K562 (cell line): Measurements from ENCODE around the gene NR3C2. TPM values are rescaled to one million over a fixed set of nuclear protein-coding genes. Genes with fewer than 3 reads are reported as not detected.

Experiments
- ATAC-seq: fragments of 200-7000 bp; cut with Tn5 transposase; 3 replicates; pipeline ENCODE4 v1.9.1; 2020; ENCODE audit warnings: moderate library complexity
- BruUV-seq: library from RNA; stranded (reverse); fragments of 400-500 nt; replicated peaks from 2 replicates; lab custom pipeline; 2021; lab: Mats Ljungman, UMichigan
- CTCF ChIA-PET: fragments of 300-600 bp; formaldehyde crosslinking; extraction: SDS; loops from one replicate; lab custom pipeline; 2021; ENCODE audit warnings: low intra/inter-chr PET ratio; lab: Yijun Ruan, JAX
- POLR2A ChIA-PET: fragments of 300-600, 350-650 bp; sonication (Branson Sonifier 250); formaldehyde crosslinking; extraction: SDS; loops from one replicate; lab custom pipeline; 2021; ENCODE audit warnings: antibody characterized with exemption, inconsistent platforms; lab: Yijun Ruan, JAX
- DNase-seq, 4 experiments: peaks; one replicate each; pipeline versions ENCODE4 v3.0.0 to v3.0.0-alpha.2; 2011 to 2018; ENCODE audit warnings: low spot score in 3 of 4, mixed read lengths in 3 of 4; ENCODE audit errors: extremely low read depth in 1 of 4
- FAIRE-seq: peaks from 2 replicates; lab custom pipeline; 2011; peaks lifted over from hg19 to GRCh38; lab: Jason Lieb, UNC
- H2AFZ ChIP-seq: 2 replicates; pipeline ENCODE4 v1.6.0; 2011; ENCODE audit warnings: low read depth, low read length, control low read depth, inconsistent platforms
- H3K27ac ChIP-seq: fragments of 200-600 bp; 3 replicates; pipeline ENCODE4 v1.8.0; 2011; ENCODE audit warnings: low read depth, mild to moderate bottlenecking, control low read depth, inconsistent platforms, low read length, moderate library complexity, mixed read lengths; ENCODE audit errors: extremely low read depth
- H3K27me3 ChIP-seq, 2 experiments: fragments of 300-600 bp in 1 of 2; 2 replicates in 1 of 2; 3 replicates in 1 of 2; pipeline versions ENCODE4 v1.6.0 to v1.8.0; 2011; ENCODE audit warnings: inconsistent platforms in 2 of 2, low read length in 2 of 2, mild to moderate bottlenecking in 1 of 2, mixed read lengths in 1 of 2, moderate library complexity in 1 of 2; ENCODE audit not compliant: control insufficient read depth in 2 of 2, insufficient read depth in 2 of 2
- H3K36me3 ChIP-seq: fragments of 300-600 bp; 3 replicates; pipeline ENCODE4 v1.8.0; 2011; ENCODE audit warnings: mild to moderate bottlenecking, low read length, inconsistent platforms; ENCODE audit not compliant: control insufficient read depth, insufficient read depth
- H3K4me1 ChIP-seq, 2 experiments: fragments of 200-600 bp in 1 of 2; replicated peaks in 1 of 2; 2 replicates in 1 of 2; 3 replicates in 1 of 2; pipeline versions ENCODE4 v1.5.1 to v1.8.0; 2011; ENCODE audit warnings: inconsistent platforms in 2 of 2, low read length in 2 of 2, mild to moderate bottlenecking in 1 of 2, mixed read lengths in 1 of 2, moderate library complexity in 1 of 2; ENCODE audit not compliant: control insufficient read depth in 2 of 2, insufficient read depth in 2 of 2
- H3K4me2 ChIP-seq: 2 replicates; pipeline ENCODE4 v1.6.1; 2011; ENCODE audit warnings: low read length, control low read depth, inconsistent platforms, mixed read lengths; ENCODE audit not compliant: insufficient read depth
- H3K4me3 ChIP-seq: fragments of 200-600 bp; sonication (generic), shearing (Covaris generic); 2 replicates; pipeline ENCODE4 v1.5.1; 2016; ENCODE audit warnings: control low read depth, inconsistent platforms
- H3K79me2 ChIP-seq: fragments of 200-600 bp; 3 replicates; pipeline ENCODE4 v1.8.0; 2011; ENCODE audit warnings: low read length, inconsistent platforms; ENCODE audit not compliant: control insufficient read depth, insufficient read depth
- H3K9ac ChIP-seq, 2 experiments: 2 replicates each; pipeline versions ENCODE4 v1.6.0 to v1.6.1; 2011; ENCODE audit warnings: low read depth in 2 of 2, low read length in 2 of 2, control low read depth in 1 of 2, inconsistent platforms in 1 of 2, mild to moderate bottlenecking in 1 of 2, mixed read lengths in 1 of 2; ENCODE audit not compliant: insufficient read depth in 1 of 2
- H3K9me1 ChIP-seq: one replicate; pipeline ENCODE4 v1.6.0; 2011; ENCODE audit warnings: inconsistent platforms, mild to moderate bottlenecking, low read length, moderate library complexity; ENCODE audit not compliant: control insufficient read depth, insufficient read depth
- H3K9me3 ChIP-seq: replicated peaks from 2 replicates; pipeline ENCODE4 v1.5.1; 2011; ENCODE audit warnings: low read depth, low read length, inconsistent platforms; ENCODE audit not compliant: control insufficient read depth, insufficient read depth
- H4K20me1 ChIP-seq: replicated peaks from 2 replicates; pipeline ENCODE4 v1.6.1; 2011; ENCODE audit warnings: low read length, inconsistent platforms, mixed read lengths; ENCODE audit not compliant: control insufficient read depth, insufficient read depth
- BDP1 ChIP-seq: IDR thresholded peaks from 3 replicates; pipeline ENCODE4 v1.6.1; 2011; ENCODE audit not compliant: insufficient read length, insufficient read depth
- E2F8 ChIP-seq: fragments of 450-650 bp; IDR thresholded peaks from 2 replicates; pipeline ENCODE4 v1.7.1; 2018; ENCODE audit warnings: mild to moderate bottlenecking, low read depth; ENCODE audit not compliant: partially characterized antibody
- ELK3 ChIP-seq: fragments of 450-650 bp; formaldehyde crosslinking; IDR thresholded peaks from 2 replicates; pipeline ENCODE4 v1.4.0; 2020; ENCODE audit warnings: mild to moderate bottlenecking
- KLF10 ChIP-seq: fragments of 250-450 bp; sonication (Bioruptor Pico); IDR thresholded peaks from 2 replicates; pipeline ENCODE4 v1.6.1; 2021; ENCODE audit warnings: matching md5 sums
- SMARCC2 ChIP-seq: fragments of 450-650 bp; IDR thresholded peaks from 2 replicates; pipeline ENCODE4 v1.6.1; 2017; ENCODE audit warnings: antibody characterized with exemption, moderate library complexity, mild to moderate bottlenecking, low read depth
- ZBTB1 ChIP-seq: sonication (generic); formaldehyde crosslinking; IDR thresholded peaks from 2 replicates; pipeline ENCODE4 v1.8.1; 2023; ENCODE audit warnings: missing genetic modification reagents, low read depth, mild to moderate bottlenecking, borderline replicate concordance
- WGBS: fragments of 100-300 bp; shearing (Covaris generic); methylation state at CpG from one replicate; pipeline ENCODE4 v1.1.6; 2016; ENCODE audit warnings: low coverage, mixed read lengths; ENCODE audit not compliant: insufficient coverage; ENCODE audit errors: missing lambda C conversion rate; 5-methylcytosine and 5-hydroxymethylcytosine counted together
- in situ Hi-C: fragments of 300-500 bp; cut with MboI; formaldehyde crosslinking; loops from 4 replicates; pipeline ENCODE4 v1.15.0; 2018; ENCODE audit warnings: inconsistent platforms, mixed read lengths
- intact Hi-C: fragments of 100-400 bp; cut with micrococcal nuclease; formaldehyde crosslinking; loops from 2 replicates; pipeline ENCODE4 v1.14.2; 2022
- polyA plus RNA-seq, 8 experiments: library from polyadenylated mRNA; depleted of rRNA in 4 of 8; stranded (reverse) in 5 of 8; unstranded in 3 of 8; fragments of >200 nt; fragmentation: Nextera tagmentation in 2 of 8; fragmentation: Illumina TruSeq in 1 of 8; extraction: Ambion mirVana in 2 of 8; extraction: Trizol in 1 of 8; gene quantifications; 2 replicates each; pipeline versions ENCODE4 v1.2.1 to v1.2.3, GENCODE V29; 2011 to 2014; ENCODE audit warnings: inconsistent platforms in 1 of 8, missing spikeins in 1 of 8
- total RNA-seq, 7 experiments: library from RNA; depleted of rRNA in 6 of 7; stranded (reverse); fragments of >200 nt in 6 of 7; fragmentation: Illumina TruSeq in 2 of 7; extraction: Trizol in 2 of 7; gene quantifications; 2 replicates each; pipeline versions ENCODE4 v1.2.1 to v1.2.3, GENCODE V29; 2011 to 2021; ENCODE audit warnings: low replicate concordance in 1 of 7
- TF ChIP-seq, protein P1 (sequence below): fragments of 250-450 bp; sonication (Bioruptor Pico); IDR thresholded peaks from 2 replicates; pipeline ENCODE4 v1.5.1; 2021; ENCODE audit warnings: mild to moderate bottlenecking

Gene NR3C2
- total and polyA plus RNA-seq, 9 of the 15 experiments (the other 6 are each of a cell fraction or from before 2014, with no cell fraction given): 0.01 to 0.28 (median 0.16) TPM; not detected in 2

DNA sequence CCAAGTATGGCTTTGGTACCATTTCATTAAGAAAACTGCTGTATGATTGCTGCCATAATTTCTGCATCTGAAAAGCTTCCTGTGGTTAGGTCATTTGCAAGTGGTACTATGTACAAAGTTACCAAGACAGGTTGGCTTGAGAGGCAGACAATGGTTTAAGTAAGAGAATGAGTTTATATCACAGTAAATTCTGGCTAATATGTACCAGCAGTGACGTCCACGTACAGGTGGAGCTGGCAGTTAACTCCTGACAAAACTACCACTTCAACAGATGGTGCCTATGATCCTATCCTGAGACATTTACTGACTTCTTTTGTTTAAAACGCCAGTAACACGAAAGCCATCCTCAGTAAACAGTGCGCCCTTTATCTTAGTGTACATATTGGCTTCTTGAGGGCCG, 198.4 kb downstream of the NR3C2 start:
- TF ChIP-seq KLF10 (CRISPR knock-in tag) (no peak), ELK3 (CRISPR knock-in tag) (no peak), SMARCC2 (no peak)
- H3K27ac ChIP-seq: no peak overlapping the region
- no peaks in the 10 kb centered on the region for H3K9me1 ChIP-seq
- H4K20me1 ChIP-seq: no peaks in the 10 kb centered on the region
- ATAC-seq: no peak
- 1% methylated on average over 6 of the region's 6 CpGs for WGBS
- H3K36me3 ChIP-seq: no peaks in the 10 kb centered on the region
- H3K4me1 ChIP-seq: no peaks in the 10 kb centered on the region
- BruUV-seq: no TSS peak
- intact Hi-C loops (no loop called here), in situ Hi-C loops (no loop called here)
- H3K27me3 ChIP-seq: no peaks in the 10 kb centered on the region
- CTCF ChIA-PET: no interaction called here
- no peak overlapping the region for H3K4me3 ChIP-seq
- H3K4me2 ChIP-seq: no peak overlapping the region
- no peak overlapping the region for H2AFZ ChIP-seq
- H3K79me2 ChIP-seq: no peaks in the 10 kb centered on the region
- H3K9ac ChIP-seq: no peak overlapping the region
- POLR2A ChIA-PET: no interaction called here
- FAIRE-seq: no peak
- no peaks in the 10 kb centered on the region for H3K9me3 ChIP-seq
- no peak for DNase-seq

DNA sequence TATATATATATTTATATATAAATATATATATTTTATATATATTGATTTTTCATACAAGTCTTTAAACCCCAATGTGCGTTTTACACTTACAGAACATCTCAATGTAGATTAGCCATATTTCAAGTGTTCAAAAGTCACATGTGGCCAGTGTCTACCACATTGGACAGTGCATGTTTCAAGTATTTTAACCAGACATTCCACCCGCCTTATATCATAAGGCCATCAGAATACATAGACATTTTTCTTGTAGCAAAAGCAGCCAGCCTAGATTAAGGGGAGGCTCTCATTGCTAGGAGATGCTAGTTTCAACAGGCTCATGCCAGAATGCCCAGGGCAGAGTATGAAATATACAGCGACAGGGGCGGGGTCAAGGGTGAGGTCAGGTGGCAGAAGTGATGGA, 202.0 kb downstream of the NR3C2 start:
- Histone ChIP-seq H3K9me1 (no peaks in the 10 kb centered on the region), H3K36me3 (no peaks in the 10 kb centered on the region), H3K79me2 (no peaks in the 10 kb centered on the region), H3K9me3 (no peaks in the 10 kb centered on the region), H3K4me1 (no peaks in the 10 kb centered on the region), H4K20me1 (no peaks in the 10 kb centered on the region), H2AFZ (no peak overlapping the region), H3K9ac (no peak overlapping the region), H3K27ac (no peak overlapping the region), H3K4me2 (no peak overlapping the region), H3K4me3 (no peak overlapping the region), H3K27me3 (no peaks in the 10 kb centered on the region)
- in situ Hi-C loops: no loop called here
- FAIRE-seq: no peak
- TF ChIP-seq E2F8: no peak
- TF ChIP-seq, protein P1, sequence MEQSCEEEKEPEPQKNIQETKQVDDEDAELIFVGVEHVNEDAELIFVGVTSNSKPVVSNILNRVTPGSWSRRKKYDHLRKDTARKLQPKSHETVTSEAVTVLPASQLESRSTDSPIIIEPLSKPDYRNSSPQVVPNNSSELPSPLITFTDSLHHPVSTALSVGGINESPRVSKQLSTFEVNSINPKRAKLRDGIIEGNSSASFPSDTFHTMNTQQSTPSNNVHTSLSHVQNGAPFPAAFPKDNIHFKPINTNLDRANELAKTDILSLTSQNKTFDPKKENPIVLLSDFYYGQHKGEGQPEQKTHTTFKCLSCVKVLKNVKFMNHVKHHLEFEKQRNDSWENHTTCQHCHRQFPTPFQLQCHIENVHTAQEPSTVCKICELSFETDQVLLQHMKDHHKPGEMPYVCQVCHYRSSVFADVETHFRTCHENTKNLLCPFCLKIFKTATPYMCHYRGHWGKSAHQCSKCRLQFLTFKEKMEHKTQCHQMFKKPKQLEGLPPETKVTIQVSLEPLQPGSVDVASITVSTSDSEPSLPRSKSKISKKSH (CRISPR knock-in tag): no peak
- no peak for TF ChIP-seq BDP1
- no peak for TF ChIP-seq ZBTB1 (CRISPR knock-in tag)
- ChIA-PET CTCF (no interaction called here), POLR2A (no interaction called here)
- no peak for DNase-seq
- intact Hi-C loops: no loop called here
- ATAC-seq: no peak
- WGBS: 0% methylated on average over 4 of the region's 4 CpGs
- BruUV-seq: no TSS peak
